Adrenal gland (tissue), 12 donors: ENCODE results near the gene ZNF500. TPM values are rescaled to one million over a fixed set of nuclear protein-coding genes. Genes with fewer than 3 reads are reported as not detected.

Experiments
- DNase-seq, 7 donors: peaks; one replicate each; pipeline ENCODE4 v3.0.0-alpha.2; 2019 to 2020
- H3K27ac ChIP-seq, 5 donors: fragments of 200-600 bp; sonication (generic) in 4 of 5; 1 replicate in 3 of 5; 2 replicates in 2 of 5; pipeline versions ENCODE4 v1.5.1 to v1.8.0; 2016 to 2020; ENCODE audit warnings: mild to moderate bottlenecking in 1 of 5
- H3K27me3 ChIP-seq: fragments of 200-600 bp; 2 replicates; pipeline ENCODE4 v1.8.0; 2021
- H3K36me3 ChIP-seq, 2 donors: fragments of 200-600 bp; replicated peaks in 1 of 2; 1 replicate in 1 of 2; 2 replicates in 1 of 2; pipeline versions ENCODE4 v1.5.1 to v1.8.0; 2018 to 2022
- H3K4me1 ChIP-seq, 2 donors: fragments of 200-600 bp; replicated peaks in 1 of 2; 1 replicate in 1 of 2; 2 replicates in 1 of 2; pipeline versions ENCODE4 v1.5.1 to v1.8.0; 2018 to 2021
- H3K4me3 ChIP-seq, 4 donors: fragments of 200-600 bp; sonication (generic) in 3 of 4; one replicate each; pipeline ENCODE4 v1.5.1; 2016 to 2018
- H3K9me3 ChIP-seq, 3 donors: fragments of 200-600 bp; sonication (generic) in 1 of 3; replicated peaks in 1 of 3; 1 replicate in 2 of 3; 2 replicates in 1 of 3; pipeline versions ENCODE4 v1.5.1 to v1.8.0; 2016 to 2021
- POLR2A ChIP-seq, 2 donors: fragments of 450-650 bp; IDR thresholded peaks; one replicate each; pipeline ENCODE4 v1.6.1; 2017; ENCODE audit warnings: antibody characterized with exemption in 2 of 2, mild to moderate bottlenecking in 2 of 2, moderate library complexity in 1 of 2
- WGBS, 4 donors: extraction: QIAGEN DNeasy Blood & Tissue Kit in 2 of 4; methylation state at CpG; one replicate each; pipeline versions ENCODE4 v1.1.5 to v1.1.7; 2013 to 2017; 5-methylcytosine and 5-hydroxymethylcytosine counted together
- intact Hi-C, 2 donors: fragments of 100-400 bp; cut with DNase I; formaldehyde crosslinking; loops; one replicate each; pipeline versions ENCODE4 v1.14.1 to v1.15.0; 2022 to 2023
- polyA plus RNA-seq, 3 donors: library from polyadenylated mRNA; stranded (reverse); fragments of 200-250 nt in 2 of 3; fragments of 350-450 nt in 1 of 3; fragmentation: Illumina TruSeq in 1 of 3; extraction: RNeasy Lipid Tissue Mini Kit (QIAGEN cat#74804) in 1 of 3; gene quantifications; one replicate each; pipeline ENCODE4 v1.2.3, GENCODE V29; 2013 to 2014
- total RNA-seq, 9 donors: library from RNA; depleted of rRNA in 4 of 9; stranded (reverse); fragments of >200 nt in 4 of 9; fragments of 120-200 nt in 1 of 9; fragmentation: NEBNext Ultra II Directional in 1 of 9; extraction: Animal tissue kit (Norgen Biotek cat#: 25700) in 1 of 9; gene quantifications; one replicate each; pipeline versions ENCODE4 v1.1.0 to v1.2.4, GENCODE V29; 2013 to 2023
- TF ChIP-seq, protein P1 (sequence below), 6 experiments: fragments of 450-650 bp in 4 of 6; fragments of 200-600 bp in 2 of 6; sonication (generic) in 1 of 6; IDR thresholded peaks; 1 replicate in 5 of 6; 2 replicates in 1 of 6; pipeline versions ENCODE4 v1.5.1 to v1.8.0; 2016 to 2021; ENCODE audit warnings: antibody characterized with exemption in 6 of 6, mild to moderate bottlenecking in 2 of 6, moderate library complexity in 1 of 6
- donor health status: healthy with polysubstance abuse.
- donor health status: Bipolar disorder and iron deficiency.
- donor health status: DM: yes; HTN: yes; CAD: no.
- donor health status: DM: no; HTN: no; CAD: no.
- donor health status: DM: no; HTN: no; CAD: no.
- donor health status: DM: yes; HTN: yes; CAD: no.

ZNF500 gene
- total and polyA plus RNA-seq, 12 donors = 3.9 to 23.7 (median 11.4) TPM

GRCh38 chr16:4700997-4701743, 65.8 kb downstream of the ZNF500 start:
- Histone ChIP-seq H3K27me3 (no peaks in the 10 kb centered on the region), H3K27ac (no peak overlapping the region), H3K4me3 (no peak overlapping the region), H3K4me1 (peaks cover 14 to 15% of the 10 kb centered on the region in 2 donors), H3K9me3 (no peaks in the 10 kb centered on the region), H3K36me3 (peaks cover 0 to 81% of the 10 kb centered on the region in 2 donors)
- intact Hi-C loops = no loop called here
- TF ChIP-seq, protein P1, sequence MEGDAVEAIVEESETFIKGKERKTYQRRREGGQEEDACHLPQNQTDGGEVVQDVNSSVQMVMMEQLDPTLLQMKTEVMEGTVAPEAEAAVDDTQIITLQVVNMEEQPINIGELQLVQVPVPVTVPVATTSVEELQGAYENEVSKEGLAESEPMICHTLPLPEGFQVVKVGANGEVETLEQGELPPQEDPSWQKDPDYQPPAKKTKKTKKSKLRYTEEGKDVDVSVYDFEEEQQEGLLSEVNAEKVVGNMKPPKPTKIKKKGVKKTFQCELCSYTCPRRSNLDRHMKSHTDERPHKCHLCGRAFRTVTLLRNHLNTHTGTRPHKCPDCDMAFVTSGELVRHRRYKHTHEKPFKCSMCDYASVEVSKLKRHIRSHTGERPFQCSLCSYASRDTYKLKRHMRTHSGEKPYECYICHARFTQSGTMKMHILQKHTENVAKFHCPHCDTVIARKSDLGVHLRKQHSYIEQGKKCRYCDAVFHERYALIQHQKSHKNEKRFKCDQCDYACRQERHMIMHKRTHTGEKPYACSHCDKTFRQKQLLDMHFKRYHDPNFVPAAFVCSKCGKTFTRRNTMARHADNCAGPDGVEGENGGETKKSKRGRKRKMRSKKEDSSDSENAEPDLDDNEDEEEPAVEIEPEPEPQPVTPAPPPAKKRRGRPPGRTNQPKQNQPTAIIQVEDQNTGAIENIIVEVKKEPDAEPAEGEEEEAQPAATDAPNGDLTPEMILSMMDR (IDR thresholded peaks at IDR 0.05) = no peak
- no peak for TF ChIP-seq POLR2A (IDR thresholded peaks at IDR 0.05)
- DNase-seq = no peak
- WGBS, 4 donors = 89 to 92% (median 91%) methylated on average over 23 to 33 of the region's 33 CpGs

GRCh38 chr16:4700380-4700996, 66.5 kb downstream of the ZNF500 start:
- Histone ChIP-seq H3K27me3 (no peaks in the 10 kb centered on the region), H3K4me1 (peaks cover 19 to 21% of the 10 kb centered on the region in 2 donors), H3K36me3 (peaks cover 0 to 88% of the 10 kb centered on the region in 2 donors), H3K9me3 (no peaks in the 10 kb centered on the region), H3K4me3 (no peak overlapping the region), H3K27ac (no peak overlapping the region)
- peak in 1 of 7 donors; percentile 6 for DNase-seq
- TF ChIP-seq POLR2A (IDR thresholded peaks at IDR 0.05) = no peak
- TF ChIP-seq, protein P1 (IDR thresholded peaks at IDR 0.05) = no peak
- 95 to 100% (median 96%) methylated on average over 7 to 13 of the region's 13 CpGs for WGBS, 4 donors
- intact Hi-C loops = no loop called here

- intact Hi-C loops = no loop called here
These were observed 67.9 kb downstream of the ZNF500 start for GRCh38 chr16:4699046-4699556.

More at GRCh38 chr16:4699046-4699556, 67.9 kb downstream of the ZNF500 start:
- Histone ChIP-seq H3K36me3 (peaks cover 0 to 88% of the 10 kb centered on the region in 2 donors), H3K9me3 (no peaks in the 10 kb centered on the region), H3K27ac (no peak overlapping the region), H3K27me3 (no peaks in the 10 kb centered on the region), H3K4me3 (no peak overlapping the region), H3K4me1 (peaks cover 26 to 31% of the 10 kb centered on the region in 2 donors)
- DNase-seq = peak in 1 of 7 donors; percentile 15
- 91 to 94% (median 93%) methylated on average over 8 to 19 of the region's 19 CpGs for whole genome bisulfite sequencing, 4 donors
- TF ChIP-seq, protein P1 (IDR thresholded peaks at IDR 0.05) = no peak
- TF ChIP-seq POLR2A (IDR thresholded peaks at IDR 0.05) = no peak
